ENCODE data around the gene INPP5A.

Gene INPP5A

GRCh38 chr10:132716691-132717490 lies 179.3 kb downstream of the INPP5A start:
- Histone ChIP-seq H3K4me1 (ENCODE audit: insufficient read depth, insufficient read length) (peaks cover 7% of the 10 kb centered on the region), H3K27me3 (ENCODE audit: insufficient read depth, insufficient read length) (no peaks in the 10 kb centered on the region), H3K36me3 (ENCODE audit: insufficient read depth, insufficient read length, low read length) (peaks cover 6% of the 10 kb centered on the region), H3K9me3 (ENCODE audit: insufficient read depth, low read length) (no peaks in the 10 kb centered on the region), H3K4me3 (ENCODE audit: insufficient read length, low read depth) (no peak overlapping the region), H3K9ac (ENCODE audit: insufficient read length, low read depth) (no peak overlapping the region)
- TF ChIP-seq YY1 (IDR thresholded peaks at IDR 0.05; ENCODE audit: insufficient read depth, insufficient read length) (no peak), ZNF274 (IDR thresholded peaks at IDR 0.05; ENCODE audit: low read depth, low read length) (no peak), SUZ12 (IDR thresholded peaks at IDR 0.05; ENCODE audit: extremely low read depth, insufficient read depth, insufficient read length) (no peak)
- no peak for DNase-seq (ENCODE audit: low read depth, low spot score)

DNA sequence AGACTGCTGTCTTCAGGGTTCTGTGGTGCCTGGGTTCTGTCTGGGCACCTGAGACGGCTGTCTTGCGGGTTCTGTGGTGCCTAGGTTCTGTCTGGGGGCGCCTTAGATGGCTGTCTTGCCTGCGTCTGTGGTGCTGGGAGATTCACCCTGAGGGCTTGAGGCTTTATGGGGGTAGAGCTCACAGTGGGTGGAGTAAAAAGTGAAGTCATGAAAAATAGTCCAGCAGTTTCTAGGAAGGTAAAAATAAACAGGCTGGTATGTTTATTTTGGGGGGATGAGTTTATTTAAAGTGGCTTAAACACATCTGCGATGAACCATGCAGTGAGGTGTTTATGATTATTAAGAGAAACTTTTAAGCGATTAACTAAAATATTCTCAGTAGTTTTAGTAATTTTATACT lies 184.1 kb downstream of the INPP5A start:
- H3K9ac ChIP-seq (ENCODE audit: insufficient read length, low read depth), result no peak overlapping the region
- H3K36me3 ChIP-seq (ENCODE audit: insufficient read depth, insufficient read length, low read length), result no peaks in the 10 kb centered on the region
- TF ChIP-seq ZNF274 (IDR thresholded peaks at IDR 0.05; ENCODE audit: low read depth, low read length), result no peak
- TF ChIP-seq SUZ12 (IDR thresholded peaks at IDR 0.05; ENCODE audit: extremely low read depth, insufficient read depth, insufficient read length), result no peak
- no peak for TF ChIP-seq YY1 (IDR thresholded peaks at IDR 0.05; ENCODE audit: insufficient read depth, insufficient read length)
- no peaks in the 10 kb centered on the region for H3K9me3 ChIP-seq (ENCODE audit: insufficient read depth, low read length)
- DNase-seq (ENCODE audit: low read depth, low spot score), result no peak
- peaks cover 2% of the 10 kb centered on the region for H3K4me1 ChIP-seq (ENCODE audit: insufficient read depth, insufficient read length)
- no peak overlapping the region for H3K4me3 ChIP-seq (ENCODE audit: insufficient read length, low read depth)
- H3K27me3 ChIP-seq (ENCODE audit: insufficient read depth, insufficient read length), result no peaks in the 10 kb centered on the region

DNA sequence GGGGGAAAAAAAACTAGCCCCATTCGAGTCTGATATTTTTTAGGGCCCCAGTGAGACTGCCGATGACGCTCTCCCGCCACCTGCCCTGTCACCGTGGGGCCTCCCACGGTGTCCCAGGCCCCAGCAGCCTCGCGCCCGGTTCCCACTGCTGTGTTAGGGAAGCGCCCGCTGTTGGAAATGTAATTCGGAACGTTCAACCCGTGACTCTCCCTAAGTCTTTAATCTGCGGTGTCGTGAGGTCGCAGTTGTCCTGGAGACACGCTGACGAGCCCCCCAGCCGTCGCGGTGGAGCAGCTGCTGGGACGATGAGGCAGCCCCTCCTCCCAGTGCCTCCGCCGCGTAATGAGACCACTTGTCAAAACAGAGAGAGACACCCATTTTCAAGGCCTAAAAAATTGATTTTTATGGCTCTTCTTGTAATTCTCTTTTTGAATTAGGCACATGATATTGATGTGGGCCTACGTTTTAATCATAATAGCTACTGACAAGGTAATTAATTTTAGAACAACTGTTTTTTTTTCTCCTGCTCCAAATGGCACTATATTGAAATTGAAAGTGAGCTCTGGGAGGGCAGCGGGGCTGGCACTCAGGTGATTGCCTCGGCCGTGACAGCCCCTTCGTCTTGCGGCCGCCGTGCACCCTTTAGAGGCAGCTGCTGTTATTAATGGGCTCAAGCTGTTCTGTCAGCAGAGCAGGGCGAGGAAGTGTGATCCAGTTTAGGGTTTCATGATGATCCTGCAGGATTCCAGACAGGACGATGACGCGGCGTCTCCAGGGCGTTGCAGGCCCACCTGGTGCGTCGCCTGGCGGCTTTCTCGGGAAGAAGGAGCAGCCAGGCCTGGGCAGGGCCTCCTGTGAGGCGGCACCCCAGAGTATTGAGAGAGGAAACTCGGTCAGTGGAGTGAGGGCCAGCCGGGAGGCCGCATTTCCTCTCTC lies 185.1 kb downstream of the INPP5A start:
- no peaks in the 10 kb centered on the region for H3K9me3 ChIP-seq (ENCODE audit: insufficient read depth, low read length)
- no peak overlapping the region for H3K4me3 ChIP-seq (ENCODE audit: insufficient read length, low read depth)
- H3K36me3 ChIP-seq (ENCODE audit: insufficient read depth, insufficient read length, low read length), result peaks cover 5% of the 10 kb centered on the region
- no peaks in the 10 kb centered on the region for H3K27me3 ChIP-seq (ENCODE audit: insufficient read depth, insufficient read length)
- TF ChIP-seq SUZ12 (IDR thresholded peaks at IDR 0.05; ENCODE audit: extremely low read depth, insufficient read depth, insufficient read length), result no peak
- no peak for TF ChIP-seq YY1 (IDR thresholded peaks at IDR 0.05; ENCODE audit: insufficient read depth, insufficient read length)
- no peak for TF ChIP-seq ZNF274 (IDR thresholded peaks at IDR 0.05; ENCODE audit: low read depth, low read length)
- H3K4me1 ChIP-seq (ENCODE audit: insufficient read depth, insufficient read length), result peaks cover 2% of the 10 kb centered on the region
- DNase-seq (ENCODE audit: low read depth, low spot score), result no peak
- H3K9ac ChIP-seq (ENCODE audit: insufficient read length, low read depth), result no peak overlapping the region

GRCh38 chr10:132723330-132723970 lies 185.9 kb downstream of the INPP5A start:
- H3K27me3 ChIP-seq (ENCODE audit: insufficient read depth, insufficient read length), result no peaks in the 10 kb centered on the region
- peaks cover 6% of the 10 kb centered on the region for H3K36me3 ChIP-seq (ENCODE audit: insufficient read depth, insufficient read length, low read length)
- no peak overlapping the region for H3K4me3 ChIP-seq (ENCODE audit: insufficient read length, low read depth)
- H3K4me1 ChIP-seq (ENCODE audit: insufficient read depth, insufficient read length), result peaks cover 2% of the 10 kb centered on the region
- H3K9ac ChIP-seq (ENCODE audit: insufficient read length, low read depth), result no peak overlapping the region
- no peak for TF ChIP-seq YY1 (IDR thresholded peaks at IDR 0.05; ENCODE audit: insufficient read depth, insufficient read length)
- TF ChIP-seq SUZ12 (IDR thresholded peaks at IDR 0.05; ENCODE audit: extremely low read depth, insufficient read depth, insufficient read length), result no peak
- no peak for TF ChIP-seq ZNF274 (IDR thresholded peaks at IDR 0.05; ENCODE audit: low read depth, low read length)
- no peaks in the 10 kb centered on the region for H3K9me3 ChIP-seq (ENCODE audit: insufficient read depth, low read length)
- no peak for DNase-seq (ENCODE audit: low read depth, low spot score)

DNA sequence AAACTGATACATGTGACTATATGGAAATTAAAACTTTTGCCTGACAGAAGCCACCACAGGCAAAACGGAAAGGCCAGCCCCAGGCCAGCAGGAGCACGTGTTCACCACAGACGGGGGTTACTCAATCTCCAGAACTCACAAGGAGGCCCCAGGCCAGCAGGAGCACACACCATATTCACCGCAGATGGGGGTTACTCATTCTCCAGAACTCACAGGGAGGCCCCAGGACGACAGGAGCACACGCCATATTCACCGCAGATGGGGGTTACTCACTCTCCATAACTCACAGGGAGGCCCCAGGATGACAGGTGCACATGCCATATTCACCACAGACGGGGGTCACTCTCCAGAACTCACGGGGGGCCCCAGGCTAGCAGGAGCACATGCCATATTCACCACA lies 186.9 kb downstream of the INPP5A start:
- no peak overlapping the region for H3K4me3 ChIP-seq (ENCODE audit: insufficient read length, low read depth)
- H3K9ac ChIP-seq (ENCODE audit: insufficient read length, low read depth), result no peak overlapping the region
- peaks cover 2% of the 10 kb centered on the region for H3K4me1 ChIP-seq (ENCODE audit: insufficient read depth, insufficient read length)
- TF ChIP-seq YY1 (IDR thresholded peaks at IDR 0.05; ENCODE audit: insufficient read depth, insufficient read length), result no peak
- TF ChIP-seq SUZ12 (IDR thresholded peaks at IDR 0.05; ENCODE audit: extremely low read depth, insufficient read depth, insufficient read length), result no peak
- no peak for TF ChIP-seq ZNF274 (IDR thresholded peaks at IDR 0.05; ENCODE audit: low read depth, low read length)
- no peaks in the 10 kb centered on the region for H3K27me3 ChIP-seq (ENCODE audit: insufficient read depth, insufficient read length)
- peaks cover 6% of the 10 kb centered on the region for H3K36me3 ChIP-seq (ENCODE audit: insufficient read depth, insufficient read length, low read length)
- H3K9me3 ChIP-seq (ENCODE audit: insufficient read depth, low read length), result no peaks in the 10 kb centered on the region
- DNase-seq (ENCODE audit: low read depth, low spot score), result no peak

GRCh38 chr10:132725202-132725601 lies 187.6 kb downstream of the INPP5A start:
- TF ChIP-seq ZNF274 (IDR thresholded peaks at IDR 0.05; ENCODE audit: low read depth, low read length) (no peak), SUZ12 (IDR thresholded peaks at IDR 0.05; ENCODE audit: extremely low read depth, insufficient read depth, insufficient read length) (no peak), YY1 (IDR thresholded peaks at IDR 0.05; ENCODE audit: insufficient read depth, insufficient read length) (no peak)
- Histone ChIP-seq H3K9ac (ENCODE audit: insufficient read length, low read depth) (no peak overlapping the region), H3K36me3 (ENCODE audit: insufficient read depth, insufficient read length, low read length) (peaks cover 6% of the 10 kb centered on the region), H3K27me3 (ENCODE audit: insufficient read depth, insufficient read length) (no peaks in the 10 kb centered on the region), H3K9me3 (ENCODE audit: insufficient read depth, low read length) (no peaks in the 10 kb centered on the region), H3K4me3 (ENCODE audit: insufficient read length, low read depth) (no peak overlapping the region), H3K4me1 (ENCODE audit: insufficient read depth, insufficient read length) (peaks cover 2% of the 10 kb centered on the region)
- no peak for DNase-seq (ENCODE audit: low read depth, low spot score)
